ENCODE data around the gene INHBA. TPM values are rescaled to one million over a fixed set of nuclear protein-coding genes. Genes with fewer than 3 reads are reported as not detected.

Gene INHBA
- total RNA-seq, 2 donors from 2014 or later, result 1.1 to 1.2 TPM

DNA sequence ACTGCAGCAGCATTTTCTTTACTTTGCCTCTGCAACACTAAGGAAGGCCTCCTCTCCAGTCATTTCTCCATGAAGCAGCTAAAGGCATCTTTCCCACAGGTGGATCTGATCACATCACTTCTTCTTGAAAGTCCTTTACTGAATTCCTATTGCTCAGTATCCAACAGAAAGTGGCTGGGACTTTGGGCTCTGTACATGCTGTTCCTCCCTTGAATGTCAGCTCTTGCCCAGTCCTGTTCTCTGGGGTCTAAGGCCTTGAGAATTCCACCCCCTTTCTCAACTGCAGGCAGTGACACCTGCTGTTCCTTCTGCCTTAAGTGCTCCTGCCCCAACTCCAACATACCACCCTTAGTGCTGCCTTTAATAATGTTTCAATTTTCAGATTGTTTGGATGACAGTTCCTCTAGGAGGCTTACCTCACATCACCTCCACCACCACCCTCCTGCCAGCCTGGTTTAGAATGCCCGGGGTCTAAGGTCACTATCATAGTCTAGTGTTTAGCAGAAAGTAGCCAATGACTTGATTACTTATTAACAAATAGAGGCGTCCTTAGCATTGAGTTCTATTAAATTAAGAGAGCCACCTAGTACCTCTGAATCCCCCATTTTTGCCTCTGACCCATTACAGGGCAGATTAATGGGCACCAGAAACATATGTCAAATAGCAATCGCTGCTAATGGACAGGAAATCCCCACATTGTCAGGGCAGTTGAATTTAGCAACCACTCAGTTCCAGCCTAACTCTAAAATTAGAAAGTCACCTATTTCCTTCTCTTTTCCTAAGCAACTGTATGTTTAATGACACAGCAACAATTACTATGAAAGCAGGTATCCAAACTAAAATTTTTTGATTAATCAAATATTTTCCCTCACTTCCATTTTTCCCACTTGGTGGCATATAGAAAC lies 11.4 kb downstream of the INHBA start:
- no peak overlapping the region for H3K4me3 Mint-ChIP-seq
- H3K27me3 Mint-ChIP-seq, result peaks cover 9 to 24% of the 10 kb centered on the region in 2 donors

GRCh38 chr7:41689815-41690214 lies 13.1 kb downstream of the INHBA start:
- H3K36me3 Mint-ChIP-seq, result no peaks in the 10 kb centered on the region
- H3K27me3 Mint-ChIP-seq, result peaks cover 0 to 16% of the 10 kb centered on the region in 2 donors
- peaks cover 0 to 26% of the 10 kb centered on the region in 2 donors for H3K4me1 Mint-ChIP-seq (ENCODE audit: low read depth in 2 of 2)
- no peak for ATAC-seq
- H3K4me3 Mint-ChIP-seq, result no peak overlapping the region
- DNase-seq (ENCODE audit: low spot score), result no peak
- no peak overlapping the region for H3K27ac Mint-ChIP-seq
- peaks cover 3% of the 10 kb centered on the region for H3K9me3 Mint-ChIP-seq

More for the DNA sequence above, 11.4 kb downstream of the INHBA start:
- no peaks in the 10 kb centered on the region for H3K36me3 Mint-ChIP-seq
- H3K27ac Mint-ChIP-seq, result peak overlapping the region in 1 of 2 donors; percentile 16
- no peak for DNase-seq (ENCODE audit: low spot score)
- peaks cover 5 to 29% of the 10 kb centered on the region in 2 donors for H3K4me1 Mint-ChIP-seq (ENCODE audit: low read depth in 2 of 2)
- ATAC-seq, result no peak
- peaks cover 3% of the 10 kb centered on the region for H3K9me3 Mint-ChIP-seq

- Mint-ChIP-seq H3K9me3 (peaks cover 3% of the 10 kb centered on the region), H3K4me1 (ENCODE audit: low read depth in 2 of 2) (peaks cover 0 to 20% of the 10 kb centered on the region in 2 donors), H3K36me3 (no peaks in the 10 kb centered on the region), H3K27me3 (peaks cover 0 to 14% of the 10 kb centered on the region in 2 donors), H3K4me3 (no peak overlapping the region), H3K27ac (no peak overlapping the region)
- no peak for ATAC-seq
- DNase-seq (ENCODE audit: low spot score), result no peak
Observed at GRCh38 chr7:41688906-41689305, 14.0 kb downstream of the INHBA start.

DNA sequence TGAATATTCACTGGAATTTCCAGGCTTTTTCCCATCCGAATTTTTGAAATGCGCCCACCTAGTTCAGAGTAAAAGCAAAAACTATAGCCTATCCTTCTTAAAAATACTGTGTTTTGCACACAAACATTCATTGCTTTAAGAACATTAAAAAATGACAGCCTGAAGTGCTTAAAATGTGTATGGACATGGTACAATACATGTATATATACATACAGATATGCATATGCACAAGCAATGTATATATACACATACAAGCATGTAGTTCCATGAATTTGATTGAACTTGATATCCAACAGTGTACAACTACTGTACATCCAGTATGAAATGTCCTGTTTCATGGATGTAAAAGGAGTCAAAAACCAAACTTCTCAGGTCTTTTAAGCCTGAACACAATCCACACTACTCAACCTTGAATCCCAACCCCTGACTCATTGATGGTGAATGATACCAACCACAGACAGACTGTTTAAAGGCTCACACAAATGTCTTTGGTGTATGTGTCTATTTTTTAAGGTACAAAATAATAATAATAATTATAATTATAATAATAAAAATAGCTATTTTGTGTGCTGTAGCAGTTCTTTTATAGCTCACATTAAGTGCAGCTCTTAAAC lies 14.8 kb downstream of the INHBA start:
- Mint-ChIP-seq H3K4me3 (no peak overlapping the region), H3K4me1 (ENCODE audit: low read depth in 2 of 2) (peaks cover 0 to 12% of the 10 kb centered on the region in 2 donors), H3K27me3 (peaks cover 0 to 12% of the 10 kb centered on the region in 2 donors), H3K36me3 (no peaks in the 10 kb centered on the region), H3K27ac (no peak overlapping the region), H3K9me3 (peaks cover 3% of the 10 kb centered on the region)
- DNase-seq (ENCODE audit: low spot score) (no peak), ATAC-seq (no peak)

GRCh38 chr7:41685684-41686083 lies 17.2 kb downstream of the INHBA start:
- Mint-ChIP-seq H3K4me1 (ENCODE audit: low read depth in 2 of 2) (no peaks in the 10 kb centered on the region), H3K9me3 (peaks cover 3% of the 10 kb centered on the region), H3K27me3 (peaks cover 0 to 6% of the 10 kb centered on the region in 2 donors), H3K36me3 (no peaks in the 10 kb centered on the region), H3K27ac (no peak overlapping the region), H3K4me3 (no peak overlapping the region)
- ATAC-seq (no peak), DNase-seq (ENCODE audit: low spot score) (no peak)

DNA sequence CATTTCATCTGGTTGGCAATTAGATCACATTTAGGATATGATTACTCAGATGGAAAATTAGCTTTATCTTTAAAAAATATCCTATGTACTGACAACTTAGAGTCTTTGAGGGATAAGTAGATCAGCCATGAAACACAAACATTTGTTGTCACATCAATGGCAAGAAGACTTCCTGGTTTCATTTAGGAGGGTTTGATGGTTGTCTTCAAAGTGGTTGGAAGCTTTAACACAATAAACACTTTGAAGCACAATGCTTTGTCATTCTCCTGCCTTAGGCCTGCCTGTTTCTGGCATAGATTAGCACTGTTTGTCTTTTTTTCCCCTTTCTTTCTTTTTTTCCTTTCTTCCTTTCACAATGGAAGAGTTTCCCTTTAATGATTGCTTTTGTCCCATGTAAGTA lies 20.5 kb downstream of the INHBA start:
- Mint-ChIP-seq H3K9me3 (no peaks in the 10 kb centered on the region), H3K27me3 (no peaks in the 10 kb centered on the region), H3K4me1 (ENCODE audit: low read depth in 2 of 2) (no peaks in the 10 kb centered on the region), H3K36me3 (no peaks in the 10 kb centered on the region), H3K27ac (no peak overlapping the region), H3K4me3 (no peak overlapping the region)
- ATAC-seq, result no peak
- DNase-seq (ENCODE audit: low spot score), result no peak

- H3K27me3 Mint-ChIP-seq, result no peaks in the 10 kb centered on the region
- H3K36me3 Mint-ChIP-seq, result no peaks in the 10 kb centered on the region
- no peak overlapping the region for H3K4me3 Mint-ChIP-seq
- DNase-seq (ENCODE audit: low spot score) (no peak), ATAC-seq (no peak)
- no peak overlapping the region for H3K27ac Mint-ChIP-seq
- H3K4me1 Mint-ChIP-seq (ENCODE audit: low read depth in 2 of 2), result no peaks in the 10 kb centered on the region
- no peaks in the 10 kb centered on the region for H3K9me3 Mint-ChIP-seq
Observed at GRCh38 chr7:41679566-41679965, 23.3 kb downstream of the INHBA start.

DNA sequence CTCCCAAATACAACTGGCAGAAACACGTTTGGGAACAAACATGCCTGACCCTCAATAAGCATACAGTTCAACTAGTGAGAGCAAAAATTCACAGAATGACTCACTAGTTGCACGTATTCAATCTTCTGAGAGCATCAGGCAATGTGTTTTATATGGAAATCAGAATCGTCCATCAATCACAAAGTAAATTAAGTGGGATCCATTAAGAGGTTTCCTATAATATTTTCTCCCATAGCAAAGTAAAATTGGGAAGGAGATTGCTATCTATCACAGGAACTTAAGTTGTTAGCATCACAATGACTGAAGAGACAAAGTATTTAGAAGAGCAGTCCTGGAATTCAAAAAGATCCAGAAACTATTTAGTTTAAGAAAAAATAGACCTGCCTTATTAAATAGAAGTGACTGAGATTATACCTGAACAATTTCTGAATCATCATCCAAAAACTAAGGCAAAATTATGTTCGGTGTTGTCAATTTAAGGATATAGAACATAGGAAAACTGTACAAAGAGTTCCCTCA lies 28.3 kb downstream of the INHBA start:
- Mint-ChIP-seq H3K4me3 (no peak overlapping the region), H3K4me1 (ENCODE audit: low read depth in 2 of 2) (no peaks in the 10 kb centered on the region), H3K27ac (no peak overlapping the region), H3K36me3 (peaks cover 4% of the 10 kb centered on the region), H3K9me3 (peaks cover 4% of the 10 kb centered on the region), H3K27me3 (peaks cover 4 to 7% of the 10 kb centered on the region in 2 donors)
- ATAC-seq, result no peak
- DNase-seq (ENCODE audit: low spot score), result no peak

DNA sequence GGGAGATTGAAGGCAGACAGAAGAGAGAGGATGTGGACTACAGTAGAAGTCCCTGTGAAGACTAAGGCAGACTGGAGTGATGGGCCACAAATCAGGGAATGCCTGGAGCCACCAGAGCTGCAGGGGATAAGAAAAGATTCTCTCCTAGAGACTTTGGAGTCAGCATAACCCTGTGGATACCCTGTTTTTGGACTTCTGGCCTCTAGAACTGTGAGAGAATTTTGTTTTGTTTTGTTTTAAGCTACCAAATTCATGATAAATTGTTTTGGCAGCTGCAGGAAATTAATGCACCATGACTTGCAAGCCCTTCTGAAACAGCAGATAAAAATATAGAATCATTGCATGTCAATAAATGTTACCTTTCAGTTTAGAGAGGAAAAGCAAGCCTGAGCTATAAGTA lies 41.3 kb downstream of the INHBA start:
- Mint-ChIP-seq H3K27ac (no peak overlapping the region), H3K9me3 (peaks cover 4% of the 10 kb centered on the region), H3K36me3 (peaks cover 7% of the 10 kb centered on the region), H3K4me1 (ENCODE audit: low read depth in 2 of 2) (peaks cover 0 to 3% of the 10 kb centered on the region in 2 donors), H3K27me3 (peaks cover 0 to 6% of the 10 kb centered on the region in 2 donors), H3K4me3 (no peak overlapping the region)
- no peak for DNase-seq (ENCODE audit: low spot score)
- no peak for ATAC-seq

DNA sequence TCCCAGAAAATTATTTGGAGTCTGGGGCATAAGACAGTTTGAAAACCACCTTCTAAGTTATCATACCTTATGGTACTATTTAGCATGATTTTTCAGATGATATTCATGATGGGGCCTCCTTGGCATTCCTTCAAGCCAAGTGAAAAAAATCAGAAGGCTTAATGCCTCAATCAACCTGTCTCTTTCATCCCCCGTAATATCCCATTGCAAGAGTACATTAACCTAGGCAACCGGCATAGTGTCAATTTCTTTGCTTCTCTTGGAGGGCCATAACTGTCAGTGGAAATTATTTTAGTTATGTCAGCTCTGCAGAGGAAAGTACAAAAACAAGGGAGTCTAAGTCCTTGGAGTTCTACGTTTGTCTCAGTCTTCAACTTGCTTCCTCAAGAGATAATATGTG lies 43.4 kb downstream of the INHBA start:
- peaks cover 4% of the 10 kb centered on the region for H3K9me3 Mint-ChIP-seq
- DNase-seq (ENCODE audit: low spot score) (no peak), ATAC-seq (no peak)
- H3K36me3 Mint-ChIP-seq, result peaks cover 7% of the 10 kb centered on the region
- no peak overlapping the region for H3K4me3 Mint-ChIP-seq
- H3K4me1 Mint-ChIP-seq (ENCODE audit: low read depth in 2 of 2), result peaks cover 0 to 4% of the 10 kb centered on the region in 2 donors
- no peak overlapping the region for H3K27ac Mint-ChIP-seq
- peaks cover 0 to 6% of the 10 kb centered on the region in 2 donors for H3K27me3 Mint-ChIP-seq

- no peak for ATAC-seq
- Mint-ChIP-seq H3K4me3 (no peak overlapping the region), H3K36me3 (no peaks in the 10 kb centered on the region), H3K27ac (no peak overlapping the region), H3K9me3 (peaks cover 5% of the 10 kb centered on the region), H3K4me1 (ENCODE audit: low read depth in 2 of 2) (peaks cover 0 to 4% of the 10 kb centered on the region in 2 donors), H3K27me3 (peaks cover 5 to 7% of the 10 kb centered on the region in 2 donors)
- DNase-seq (ENCODE audit: low spot score), result no peak
Observed at GRCh38 chr7:41656366-41656765, 46.5 kb downstream of the INHBA start.

- Mint-ChIP-seq H3K36me3 (no peaks in the 10 kb centered on the region), H3K4me1 (ENCODE audit: low read depth in 2 of 2) (peaks cover 0 to 4% of the 10 kb centered on the region in 2 donors), H3K27ac (no peak overlapping the region), H3K4me3 (no peak overlapping the region), H3K27me3 (peaks cover 4 to 7% of the 10 kb centered on the region in 2 donors), H3K9me3 (peaks cover 3% of the 10 kb centered on the region)
- ATAC-seq (no peak), DNase-seq (ENCODE audit: low spot score) (no peak)
Observed at GRCh38 chr7:41655426-41655825, 47.5 kb downstream of the INHBA start.

- Mint-ChIP-seq H3K27ac (no peak overlapping the region), H3K4me1 (ENCODE audit: low read depth in 2 of 2) (peaks cover 0 to 4% of the 10 kb centered on the region in 2 donors), H3K9me3 (peaks cover 3% of the 10 kb centered on the region), H3K36me3 (no peaks in the 10 kb centered on the region), H3K4me3 (no peak overlapping the region), H3K27me3 (peaks cover 2 to 7% of the 10 kb centered on the region in 2 donors)
- DNase-seq (ENCODE audit: low spot score) (no peak), ATAC-seq (no peak)
Observed at GRCh38 chr7:41652267-41652666, 50.6 kb downstream of the INHBA start.

DNA sequence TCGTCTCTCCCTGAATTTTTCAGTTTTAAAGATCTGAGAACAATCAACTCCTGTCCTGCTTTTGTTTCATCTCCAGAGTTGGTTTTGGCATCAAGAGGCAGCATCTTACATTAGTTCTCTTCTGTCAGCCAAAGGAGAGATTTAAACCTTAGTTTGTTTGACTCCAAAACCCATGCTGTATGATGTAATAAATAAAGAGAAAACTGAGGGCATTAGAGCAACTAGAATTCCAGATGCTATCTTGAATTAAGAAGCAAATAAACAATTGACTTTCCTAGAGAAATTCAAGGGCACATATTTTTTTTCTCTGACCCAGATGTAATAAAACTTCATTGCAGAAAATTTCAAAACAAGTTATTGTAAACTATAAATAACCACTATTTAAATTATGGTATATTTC lies 54.4 kb downstream of the INHBA start:
- H3K9me3 Mint-ChIP-seq, result no peaks in the 10 kb centered on the region
- no peaks in the 10 kb centered on the region for H3K36me3 Mint-ChIP-seq
- H3K4me3 Mint-ChIP-seq, result no peak overlapping the region
- no peak for DNase-seq (ENCODE audit: low spot score)
- H3K27me3 Mint-ChIP-seq, result peaks cover 2 to 7% of the 10 kb centered on the region in 2 donors
- no peak overlapping the region for H3K27ac Mint-ChIP-seq
- ATAC-seq, result no peak
- no peaks in the 10 kb centered on the region for H3K4me1 Mint-ChIP-seq (ENCODE audit: low read depth in 2 of 2)

Data from natural killer cell treated with Interleukin-12 subunit alpha and Interleukin-12 subunit beta and Interleukin-15 and Interleukin-18, amount 100 ng/mL, for 72 hours (primary cell).